RWPE2 (cell line): Measurements from ENCODE around the gene EPHA2.

Experiments used
- ATAC-seq: fragments of 200-7000 bp; cut with Tn5 transposase; 3 replicates; pipeline ENCODE4 v1.9.1; 2021; ENCODE audit warnings: low read depth
- DNase-seq: peaks from one replicate; pipeline ENCODE4 v3.0.0-alpha.2; 2020; ENCODE audit warnings: low spot score
- H3K27ac ChIP-seq: fragments of 450-650 bp; 2 replicates; pipeline ENCODE4 v1.5.1; 2017; ENCODE audit warnings: mild to moderate bottlenecking; ENCODE audit not compliant: poor library complexity, severe bottlenecking
- H3K27me3 ChIP-seq: fragments of 250-450 bp; sonication (Bioruptor Pico); 2 replicates; pipeline ENCODE4 v1.5.1; 2021; ENCODE audit warnings: mild to moderate bottlenecking, moderate library complexity; ENCODE audit not compliant: insufficient read depth, poor library complexity, severe bottlenecking
- H3K36me3 ChIP-seq: fragments of 250-450 bp; sonication (Bioruptor Pico); 2 replicates; pipeline ENCODE4 v1.5.1; 2020; ENCODE audit warnings: low read depth, mild to moderate bottlenecking, moderate library complexity
- H3K4me1 ChIP-seq: fragments of 250-450 bp; sonication (Bioruptor Pico); 2 replicates; pipeline ENCODE4 v1.5.1; 2021; ENCODE audit warnings: mild to moderate bottlenecking, moderate library complexity; ENCODE audit not compliant: insufficient read depth, poor library complexity, severe bottlenecking
- H3K4me3 ChIP-seq: fragments of 250-450 bp; sonication (Bioruptor Pico); 2 replicates; pipeline ENCODE4 v1.5.1; 2021; ENCODE audit warnings: mild to moderate bottlenecking, moderate library complexity; ENCODE audit not compliant: severe bottlenecking
- H3K9me3 ChIP-seq: fragments of 250-450 bp; sonication (Bioruptor Pico); 2 replicates; pipeline ENCODE4 v1.5.1; 2021; ENCODE audit warnings: mild to moderate bottlenecking, moderate library complexity; ENCODE audit not compliant: severe bottlenecking
- CTCF ChIP-seq: fragments of 450-650 bp; IDR thresholded peaks from one replicate; pipeline ENCODE4 v1.5.1; 2017; ENCODE audit warnings: mild to moderate bottlenecking, moderate library complexity; ENCODE audit not compliant: poor library complexity, severe bottlenecking

EPHA2 gene

GRCh38 chr1:16184557-16185303, 28.9 kb upstream of the EPHA2 start:
- Histone ChIP-seq H3K4me3 (no peak overlapping the region), H3K4me1 (peaks cover 58% of the 10 kb centered on the region), H3K27ac (peak overlapping the region; percentile 98), H3K36me3 (no peaks in the 10 kb centered on the region), H3K27me3 (no peaks in the 10 kb centered on the region), H3K9me3 (no peaks in the 10 kb centered on the region)
- DNase-seq: no peak
- ATAC-seq: no peak; the same call in 2 of the 3 replicates
- TF ChIP-seq CTCF: no peak

- no peaks in the 10 kb centered on the region for H3K27me3 ChIP-seq
- H3K4me1 ChIP-seq: peaks cover 59% of the 10 kb centered on the region
- H3K4me3 ChIP-seq: no peak overlapping the region
- H3K27ac ChIP-seq: peak overlapping the region; percentile 98
- TF ChIP-seq CTCF: no peak
- DNase-seq: no peak
- no peaks in the 10 kb centered on the region for H3K36me3 ChIP-seq
- no peaks in the 10 kb centered on the region for H3K9me3 ChIP-seq
- no peak for ATAC-seq
Observed at GRCh38 chr1:16183765-16184556, 28.1 kb upstream of the EPHA2 start.

GRCh38 chr1:16183179-16183578, 27.3 kb upstream of the EPHA2 start:
- DNase-seq (peak; percentile 89), ATAC-seq (peak; percentile 62)
- Histone ChIP-seq H3K27me3 (no peaks in the 10 kb centered on the region), H3K36me3 (no peaks in the 10 kb centered on the region), H3K27ac (peak overlapping the region; percentile 98), H3K4me3 (no peak overlapping the region), H3K9me3 (no peaks in the 10 kb centered on the region), H3K4me1 (peaks cover 58% of the 10 kb centered on the region)
- no peak for TF ChIP-seq CTCF

- no peak for TF ChIP-seq CTCF
- H3K27ac ChIP-seq: peak overlapping the region; percentile 98
- ATAC-seq (peak; percentile 89), DNase-seq (peak; percentile 92)
- no peaks in the 10 kb centered on the region for H3K36me3 ChIP-seq
- H3K4me1 ChIP-seq: peaks cover 51% of the 10 kb centered on the region
- H3K27me3 ChIP-seq: no peaks in the 10 kb centered on the region
- H3K4me3 ChIP-seq: no peak overlapping the region
- H3K9me3 ChIP-seq: no peaks in the 10 kb centered on the region
Observed at GRCh38 chr1:16181887-16182719, 26.2 kb upstream of the EPHA2 start.
